DMS79 treated with DMSO at 0.1 percent for 48 hours (cell line): ENCODE results near the gene COMMD1.
"Not testable (repeated sequence)": the region's sequence is repeated elsewhere in the genome, so short reads cannot be mapped to it uniquely, and the experiment has no call there.

Experiments used
- DNase-seq: peaks from one replicate; lab custom pipeline; 2025; lab: John Stamatoyannopoulos, UW

The COMMD1 gene

GRCh38 chr2:61905372-61906185 lies at the start of gene COMMD1:
Gene COMMD1, plus strand, starts transcription at chr2:61905674. Its CDS starts 5 bp downstream, at chr2:61905679.
- peak; percentile 69 for DNase-seq

GRCh38 chr2:61857224-61857623 lies 48.2 kb upstream of the COMMD1 start:
- no peak for DNase-seq

GRCh38 chr2:61862085-61862484 lies 43.4 kb upstream of the COMMD1 start:
- no peak for DNase-seq

- not testable (repeated sequence) for DNase-seq
Measured at GRCh38 chr2:61866482-61867089, 38.9 kb upstream of the COMMD1 start.

- DNase-seq = no peak
Measured at GRCh38 chr2:61876400-61876799, 29.1 kb upstream of the COMMD1 start.

- no peak for DNase-seq
Measured at GRCh38 chr2:61877571-61878245, 27.8 kb upstream of the COMMD1 start.

- DNase-seq = no peak
Measured at GRCh38 chr2:61878761-61879160, 26.7 kb upstream of the COMMD1 start.

- DNase-seq = not testable (repeated sequence)
Measured at GRCh38 chr2:61879351-61879750, 26.1 kb upstream of the COMMD1 start.

- no peak for DNase-seq
Measured at GRCh38 chr2:61882850-61883249, 22.6 kb upstream of the COMMD1 start.

- DNase-seq = no peak
Measured at GRCh38 chr2:61885896-61886603, 19.4 kb upstream of the COMMD1 start.

GRCh38 chr2:61887717-61888266 lies 17.7 kb upstream of the COMMD1 start:
- peak; percentile 55 for DNase-seq

GRCh38 chr2:61888267-61889055 lies 17.0 kb upstream of the COMMD1 start, which contains the start of gene CCT4:
Gene CCT4, minus strand, starts transcription at chr2:61888656. Its CDS starts 149 bp downstream, at chr2:61888507.
- peak; percentile 77 for DNase-seq

GRCh38 chr2:61898810-61899209 lies 6.7 kb upstream of the COMMD1 start:
- DNase-seq = no peak

- DNase-seq = no peak
Measured at GRCh38 chr2:61900281-61900680, 5.2 kb upstream of the COMMD1 start.

- no peak for DNase-seq
Measured at GRCh38 chr2:61906186-61906470, 654 bp downstream of the COMMD1 start.

GRCh38 chr2:61909116-61909515 lies 3.6 kb downstream of the COMMD1 start:
- DNase-seq = no peak

GRCh38 chr2:61910603-61911002 lies 5.1 kb downstream of the COMMD1 start:
- no peak for DNase-seq

GRCh38 chr2:61911510-61911909 lies 6.0 kb downstream of the COMMD1 start:
- no peak for DNase-seq

- DNase-seq = not testable (repeated sequence)
Measured at GRCh38 chr2:61914794-61915193, 9.3 kb downstream of the COMMD1 start.

- no peak for DNase-seq
Measured at GRCh38 chr2:61920548-61920947, 15.1 kb downstream of the COMMD1 start.

- no peak for DNase-seq
Measured at GRCh38 chr2:61922714-61923113, 17.2 kb downstream of the COMMD1 start.
